ENCODE results near the gene WFS1.

GRCh38 chr4:6283282-6283681 is 13.6 kb downstream of the WFS1 start:
- TF ChIP-seq CTCF (conservative IDR thresholded peaks at IDR 0.05) (no peak), EZH2 (IDR thresholded peaks at IDR 0.05; ENCODE audit: low read depth) (no peak)
